Caki2 (cell line): Measurements from ENCODE around the gene DPH5. TPM values are rescaled to one million over a fixed set of nuclear protein-coding genes. Genes with fewer than 3 reads are reported as not detected.
"Not testable (repeated sequence)": the region's sequence is repeated elsewhere in the genome, so short reads cannot be mapped to it uniquely, and the experiment has no call there.

ENCODE experiments used
- DNase-seq: peaks from one replicate; pipeline ENCODE4 v3.0.0-alpha.2; 2015; ENCODE audit warnings: low read depth
- in situ Hi-C: cut with HindIII; loops from 2 replicates; pipeline ENCODE4 v1.10.0; 2016; ENCODE audit warnings: low sequenced_read_pairs, low pct_unique_long_range_greater_than_20kb, mixed read lengths
- total RNA-seq: library from RNA; depleted of rRNA; stranded (reverse); fragments of >200 nt; shearing (Covaris generic); gene quantifications from 2 replicates; pipeline ENCODE4 v1.2.3, GENCODE V29; 2014; ENCODE audit warnings: low replicate concordance

Gene DPH5
- total RNA-seq, 1 experiment from 2014 or later = 47.2 TPM

DNA sequence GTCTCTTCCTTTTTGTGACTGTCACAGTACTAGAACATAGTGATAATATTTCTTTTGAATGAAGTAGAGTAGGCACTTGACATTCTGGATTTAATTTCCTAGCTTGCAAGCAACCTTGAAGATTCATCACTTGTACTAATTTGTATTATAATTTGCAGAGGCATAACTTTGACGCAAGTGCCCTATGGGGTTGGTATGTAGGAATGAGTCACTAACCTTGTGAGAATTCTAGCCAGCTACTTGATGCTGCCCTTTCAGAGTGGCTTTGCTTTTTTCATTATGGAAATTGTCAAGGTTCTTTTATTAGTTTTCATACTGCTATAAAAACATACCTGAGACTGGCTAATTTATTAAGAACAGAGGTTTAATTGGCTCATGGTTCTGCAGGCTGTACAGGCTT, 13.7 kb upstream of the DPH5 start:
- in situ Hi-C loops = no loop called here
- no peak for DNase-seq

- in situ Hi-C loops = no loop called here
- DNase-seq = no peak
Observed at GRCh38 chr1:101037316-101037715, 11.7 kb upstream of the DPH5 start.

- in situ Hi-C loops = no loop called here
- no peak for DNase-seq
Observed at GRCh38 chr1:101033017-101033416, 7.4 kb upstream of the DPH5 start.

DNA sequence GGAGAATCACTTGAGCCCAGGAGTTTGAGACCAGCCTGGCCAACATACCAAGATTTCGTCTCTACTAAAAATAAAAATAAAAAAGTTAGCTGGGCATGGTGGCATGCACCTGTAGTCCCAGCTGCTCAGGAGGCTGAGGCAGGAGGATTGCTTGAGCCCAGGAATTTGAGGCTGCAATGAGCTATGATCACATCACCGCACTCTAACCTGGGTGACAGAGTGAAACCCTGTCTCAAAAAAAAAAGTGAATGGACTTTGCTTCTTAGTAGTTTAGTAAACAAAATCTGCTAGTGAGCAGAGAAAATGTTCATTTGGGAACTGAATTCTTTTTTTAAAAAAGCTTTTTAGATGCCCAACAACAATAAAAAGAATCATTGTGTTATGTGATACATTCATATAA, 6.5 kb upstream of the DPH5 start:
- in situ Hi-C loops, DNase-seq: not testable (repeated sequence)

GRCh38 chr1:101030881-101031280, 5.3 kb upstream of the DPH5 start:
- DNase-seq = no peak
- in situ Hi-C loops = no loop called here

- in situ Hi-C loops = no loop called here
Observed at GRCh38 chr1:101029184-101029583, 3.6 kb upstream of the DPH5 start.

GRCh38 chr1:101028466-101028865, 2.9 kb upstream of the DPH5 start:
- DNase-seq = no peak
- in situ Hi-C loops = no loop called here

More at GRCh38 chr1:101029184-101029583, 3.6 kb upstream of the DPH5 start:
- DNase-seq = no peak

DNA sequence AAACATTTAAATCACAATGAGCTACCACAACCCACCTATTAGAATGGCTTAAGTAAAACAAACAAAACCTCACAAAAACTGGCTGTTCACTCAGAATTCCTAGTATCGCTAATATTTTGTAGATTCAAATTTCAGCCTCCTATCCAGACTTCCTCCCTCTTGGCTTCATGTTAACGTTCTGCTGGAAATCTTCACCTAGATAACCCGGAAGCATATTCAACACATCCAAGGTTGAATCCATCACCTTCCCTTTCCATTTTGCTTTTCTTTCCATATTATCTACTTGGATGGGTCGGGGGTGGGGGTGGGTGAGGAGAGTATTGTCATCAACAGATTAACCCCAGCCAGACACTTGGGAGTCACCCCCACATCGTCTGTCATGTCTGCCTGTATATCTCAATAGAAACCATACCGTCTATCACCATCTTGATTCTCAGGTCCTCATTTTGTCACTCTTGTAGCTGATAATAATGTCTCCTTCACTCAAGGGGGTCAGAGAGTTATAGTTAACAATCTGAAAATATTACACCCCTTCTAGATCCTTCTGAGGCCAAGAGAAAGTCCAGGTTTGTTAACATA, 1.7 kb upstream of the DPH5 start:
- in situ Hi-C loops = no loop called here
- DNase-seq = no peak

- DNase-seq = no peak
- in situ Hi-C loops = no loop called here
Observed at GRCh38 chr1:101026430-101026788, 825 bp upstream of the DPH5 start.

- DNase-seq = no peak
- in situ Hi-C loops = no loop called here
Observed at GRCh38 chr1:101025283-101025656, 314 bp downstream of the DPH5 start.

DNA sequence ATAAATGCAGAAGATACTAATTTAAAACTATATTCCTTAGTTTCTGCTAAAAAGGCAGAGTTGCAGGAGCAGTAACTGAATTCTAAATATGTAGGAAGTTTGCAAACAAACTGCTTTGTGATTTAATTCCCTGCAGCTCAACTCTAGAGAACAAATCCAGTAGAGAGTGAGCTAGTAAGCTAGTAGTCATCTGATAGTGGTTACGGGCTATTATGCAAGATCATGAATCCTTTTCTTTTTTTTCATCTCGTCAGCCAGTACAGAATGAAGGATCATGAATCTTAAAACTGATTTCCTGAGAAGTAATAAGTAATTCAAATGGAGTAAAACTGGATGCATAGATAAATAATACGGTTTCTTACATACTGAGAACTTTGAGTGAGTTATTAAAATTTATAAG, 3.3 kb downstream of the DPH5 start:
- in situ Hi-C loops = no loop called here
- no peak for DNase-seq

DNA sequence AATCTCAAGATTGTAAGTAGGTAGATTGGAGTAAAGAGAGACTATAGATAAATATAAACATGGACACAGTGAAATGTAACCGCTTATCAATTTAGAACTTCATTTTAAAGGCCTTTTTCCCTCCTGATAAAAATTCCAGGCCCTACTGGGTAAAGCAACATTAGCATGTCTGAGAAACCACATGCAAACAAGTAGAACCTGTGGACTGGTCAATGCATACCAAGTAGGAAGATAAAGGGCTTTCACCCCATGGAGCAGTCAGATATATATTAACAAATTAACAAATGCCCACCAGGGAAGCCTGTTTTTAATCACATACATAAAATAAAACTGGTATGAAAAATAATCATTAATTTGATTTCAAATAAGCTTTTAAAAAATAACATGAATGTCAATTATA, 8.1 kb downstream of the DPH5 start:
- in situ Hi-C loops = no loop called here
- no peak for DNase-seq

- no peak for DNase-seq
- in situ Hi-C loops = no loop called here
Observed at GRCh38 chr1:101013776-101014175, 11.8 kb downstream of the DPH5 start.

- in situ Hi-C loops = no loop called here
- no peak for DNase-seq
Observed at GRCh38 chr1:101008229-101008834, 17.3 kb downstream of the DPH5 start.

GRCh38 chr1:101006553-101006952, 19.0 kb downstream of the DPH5 start:
- DNase-seq = no peak
- in situ Hi-C loops = no loop called here

DNA sequence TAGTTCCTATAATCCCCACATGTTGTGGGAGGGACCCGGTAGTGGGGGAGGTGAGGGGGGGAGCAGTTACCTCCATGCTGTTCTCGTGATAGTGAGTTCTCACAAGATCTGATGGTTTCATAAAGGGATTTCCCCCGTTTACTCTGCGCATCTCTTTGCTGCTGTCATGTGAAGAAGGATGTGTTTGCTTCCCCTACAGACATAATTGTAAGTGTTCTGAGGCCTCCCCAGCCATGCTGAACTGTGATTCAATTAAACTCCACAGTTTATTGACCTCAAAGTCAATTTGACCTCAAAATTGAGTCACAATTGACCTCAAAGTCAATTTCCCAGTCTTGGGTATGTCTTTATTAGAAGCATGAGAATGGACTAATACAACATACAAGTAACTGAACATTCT, 19.7 kb downstream of the DPH5 start:
- in situ Hi-C loops = no loop called here
- DNase-seq = no peak

- DNase-seq = no peak
- in situ Hi-C loops = no loop called here
Observed at GRCh38 chr1:101005183-101005582, 20.4 kb downstream of the DPH5 start.

- no peak for DNase-seq
- in situ Hi-C loops = no loop called here
Observed at GRCh38 chr1:101004670-101005069, 20.9 kb downstream of the DPH5 start.

GRCh38 chr1:101004061-101004460, 21.5 kb downstream of the DPH5 start:
- in situ Hi-C loops = no loop called here

GRCh38 chr1:101003012-101003650, 22.5 kb downstream of the DPH5 start:
- in situ Hi-C loops = no loop called here
- no peak for DNase-seq

More at GRCh38 chr1:101004061-101004460, 21.5 kb downstream of the DPH5 start:
- DNase-seq = no peak
